Hepatocyte (in vitro differentiated cells): ENCODE results near the gene ATP6V1E1. TPM values are rescaled to one million over a fixed set of nuclear protein-coding genes. Genes with fewer than 3 reads are reported as not detected.

ENCODE experiments used
- DNase-seq: peaks from one replicate; pipeline ENCODE4 v3.0.0-alpha.2; 2016; ENCODE audit warnings: low spot score
- H2AFZ ChIP-seq: fragments of 200-600 bp; sonication (generic); 2 replicates; pipeline ENCODE4 v1.6.0; 2016; ENCODE audit warnings: antibody characterized with exemption, mild to moderate bottlenecking
- H3K27ac ChIP-seq: fragments of 200-600 bp; sonication (generic); 2 replicates; pipeline ENCODE4 v1.5.1; 2016; ENCODE audit warnings: mild to moderate bottlenecking
- H3K27me3 ChIP-seq: fragments of 200-600 bp; sonication (generic); 2 replicates; pipeline ENCODE4 v1.6.1; 2016
- H3K36me3 ChIP-seq: fragments of 200-600 bp; sonication (generic); replicated peaks from 2 replicates; pipeline ENCODE4 v1.5.1; 2016; ENCODE audit warnings: low read depth; ENCODE audit not compliant: insufficient read depth
- H3K4me1 ChIP-seq: fragments of 200-600 bp; sonication (generic); 2 replicates; pipeline ENCODE4 v1.5.1; 2016; ENCODE audit warnings: mild to moderate bottlenecking, moderate library complexity; ENCODE audit not compliant: insufficient read depth
- H3K4me2 ChIP-seq: fragments of 200-600 bp; sonication (generic); 2 replicates; pipeline ENCODE4 v1.6.0; 2016
- H3K4me3 ChIP-seq: fragments of 200-600 bp; sonication (generic); 2 replicates; pipeline ENCODE4 v1.5.1; 2016; ENCODE audit warnings: mild to moderate bottlenecking
- H3K79me2 ChIP-seq: fragments of 200-600 bp; sonication (generic); 2 replicates; pipeline ENCODE4 v1.6.0; 2017; ENCODE audit warnings: mild to moderate bottlenecking
- H3K9me2 ChIP-seq: fragments of 200-600 bp; sonication (generic); replicated peaks from 2 replicates; pipeline ENCODE4 v1.6.0; 2017; ENCODE audit warnings: mild to moderate bottlenecking; ENCODE audit not compliant: insufficient read depth
- H3K9me3 ChIP-seq: fragments of 200-600 bp; sonication (generic); 2 replicates; pipeline ENCODE4 v1.5.1; 2016; ENCODE audit warnings: low read depth, mild to moderate bottlenecking
- H4K20me1 ChIP-seq: fragments of 200-600 bp; sonication (generic); 2 replicates; pipeline ENCODE4 v1.6.0; 2016; ENCODE audit warnings: mild to moderate bottlenecking; ENCODE audit not compliant: insufficient read depth, poor library complexity, severe bottlenecking
- EZH2 ChIP-seq: fragments of 200-600 bp; sonication (generic); IDR thresholded peaks from 2 replicates; pipeline ENCODE4 v1.6.1; 2016; ENCODE audit warnings: antibody characterized with exemption, mild to moderate bottlenecking, borderline replicate concordance
- EZH2phosphoT487 ChIP-seq: fragments of 200-600 bp; sonication (generic); IDR thresholded peaks from one replicate; pipeline ENCODE4 v1.6.1; 2018; ENCODE audit warnings: antibody characterized with exemption, mild to moderate bottlenecking, low read depth, moderate library complexity; ENCODE audit not compliant: unreplicated experiment, severe bottlenecking
- WGBS: methylation state at CpG from one replicate; pipeline ENCODE4 v1.1.6; 2016; ENCODE audit warnings: low lambda C conversion rate; ENCODE audit errors: missing lambda C conversion rate; 5-methylcytosine and 5-hydroxymethylcytosine counted together
- polyA plus RNA-seq: library from polyadenylated mRNA; unstranded; fragments of >200 nt; fragmentation: Nextera tagmentation; extraction: Ambion mirVana; gene quantifications from 2 replicates; pipeline ENCODE4 v1.2.1, GENCODE V29; 2016
- total RNA-seq: library from RNA; depleted of rRNA; stranded (reverse); fragments of >200 nt; gene quantifications from 2 replicates; pipeline ENCODE4 v1.2.3, GENCODE V29; 2014
- TF ChIP-seq, protein P1 (sequence below): fragments of 200-600 bp; sonication (generic); IDR thresholded peaks from 2 replicates; pipeline ENCODE4 v1.5.1; 2016; ENCODE audit warnings: antibody characterized with exemption, mild to moderate bottlenecking; ENCODE audit not compliant: poor library complexity

The ATP6V1E1 gene
- total and polyA plus RNA-seq, 2 experiments from 2014 or later: 122 to 145 TPM

DNA sequence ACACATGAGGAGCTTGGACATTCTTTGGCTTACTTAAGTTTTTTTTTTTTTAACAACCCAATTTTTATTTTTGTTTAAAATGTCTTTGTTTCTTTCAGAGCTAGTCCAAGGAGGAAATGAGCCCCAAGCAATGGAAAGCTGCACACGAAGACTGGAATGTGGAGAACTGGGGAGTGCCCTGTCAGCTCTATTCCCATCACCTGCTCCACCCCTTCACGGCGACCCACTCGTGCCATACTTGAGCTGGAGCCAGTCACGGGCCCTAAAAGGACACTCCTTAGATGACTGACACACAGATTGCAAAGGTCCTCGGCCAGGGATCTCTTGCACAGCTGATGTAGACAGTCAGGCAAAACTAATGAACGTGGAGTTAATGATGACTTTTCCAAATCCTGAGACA lies 75.8 kb downstream of the ATP6V1E1 start:
- Histone ChIP-seq H3K4me3 (no peak overlapping the region), H3K9me2 (no peaks in the 10 kb centered on the region), H3K27me3 (no peaks in the 10 kb centered on the region), H3K4me2 (no peak overlapping the region), H3K4me1 (no peaks in the 10 kb centered on the region), H3K27ac (no peak overlapping the region), H2AFZ (no peak overlapping the region), H4K20me1 (no peaks in the 10 kb centered on the region), H3K79me2 (no peaks in the 10 kb centered on the region), H3K9me3 (no peaks in the 10 kb centered on the region), H3K36me3 (no peaks in the 10 kb centered on the region)
- TF ChIP-seq EZH2phosphoT487 (no peak), EZH2 (no peak)
- TF ChIP-seq, protein P1, sequence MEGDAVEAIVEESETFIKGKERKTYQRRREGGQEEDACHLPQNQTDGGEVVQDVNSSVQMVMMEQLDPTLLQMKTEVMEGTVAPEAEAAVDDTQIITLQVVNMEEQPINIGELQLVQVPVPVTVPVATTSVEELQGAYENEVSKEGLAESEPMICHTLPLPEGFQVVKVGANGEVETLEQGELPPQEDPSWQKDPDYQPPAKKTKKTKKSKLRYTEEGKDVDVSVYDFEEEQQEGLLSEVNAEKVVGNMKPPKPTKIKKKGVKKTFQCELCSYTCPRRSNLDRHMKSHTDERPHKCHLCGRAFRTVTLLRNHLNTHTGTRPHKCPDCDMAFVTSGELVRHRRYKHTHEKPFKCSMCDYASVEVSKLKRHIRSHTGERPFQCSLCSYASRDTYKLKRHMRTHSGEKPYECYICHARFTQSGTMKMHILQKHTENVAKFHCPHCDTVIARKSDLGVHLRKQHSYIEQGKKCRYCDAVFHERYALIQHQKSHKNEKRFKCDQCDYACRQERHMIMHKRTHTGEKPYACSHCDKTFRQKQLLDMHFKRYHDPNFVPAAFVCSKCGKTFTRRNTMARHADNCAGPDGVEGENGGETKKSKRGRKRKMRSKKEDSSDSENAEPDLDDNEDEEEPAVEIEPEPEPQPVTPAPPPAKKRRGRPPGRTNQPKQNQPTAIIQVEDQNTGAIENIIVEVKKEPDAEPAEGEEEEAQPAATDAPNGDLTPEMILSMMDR: no peak
- no peak for DNase-seq
- WGBS: 94% methylated on average over 7 of the region's 7 CpGs

- no peaks in the 10 kb centered on the region for H3K9me3 ChIP-seq
- H3K27me3 ChIP-seq: no peaks in the 10 kb centered on the region
- no peak overlapping the region for H2AFZ ChIP-seq
- no peak overlapping the region for H3K4me2 ChIP-seq
- 96% methylated on average over 5 of the region's 5 CpGs for WGBS
- no peaks in the 10 kb centered on the region for H3K79me2 ChIP-seq
- no peaks in the 10 kb centered on the region for H3K36me3 ChIP-seq
- H3K4me3 ChIP-seq: no peak overlapping the region
- no peaks in the 10 kb centered on the region for H3K4me1 ChIP-seq
- H3K9me2 ChIP-seq: no peaks in the 10 kb centered on the region
- no peaks in the 10 kb centered on the region for H4K20me1 ChIP-seq
- H3K27ac ChIP-seq: no peak overlapping the region
- no peak for DNase-seq
- TF ChIP-seq, protein P1: no peak
- TF ChIP-seq EZH2phosphoT487: no peak
Observed at GRCh38 chr22:17549655-17550054, 78.9 kb downstream of the ATP6V1E1 start.

GRCh38 chr22:17549183-17549582 lies 79.4 kb downstream of the ATP6V1E1 start:
- Histone ChIP-seq H3K9me3 (no peaks in the 10 kb centered on the region), H3K4me3 (no peak overlapping the region), H3K27me3 (no peaks in the 10 kb centered on the region), H4K20me1 (no peaks in the 10 kb centered on the region), H3K4me1 (no peaks in the 10 kb centered on the region), H3K9me2 (no peaks in the 10 kb centered on the region), H3K36me3 (no peaks in the 10 kb centered on the region), H3K27ac (no peak overlapping the region), H3K4me2 (no peak overlapping the region), H3K79me2 (no peaks in the 10 kb centered on the region), H2AFZ (no peak overlapping the region)
- TF ChIP-seq, protein P1: no peak
- TF ChIP-seq EZH2phosphoT487 (no peak), EZH2 (no peak)
- DNase-seq: no peak
- WGBS: 96% methylated on average over 10 of the region's 10 CpGs

- WGBS: 98% methylated on average over 5 of the region's 5 CpGs
- no peak for DNase-seq
- no peaks in the 10 kb centered on the region for H3K9me2 ChIP-seq
- no peaks in the 10 kb centered on the region for H3K79me2 ChIP-seq
- H2AFZ ChIP-seq: no peak overlapping the region
- no peaks in the 10 kb centered on the region for H3K9me3 ChIP-seq
- no peak overlapping the region for H3K4me2 ChIP-seq
- no peak overlapping the region for H3K27ac ChIP-seq
- H3K36me3 ChIP-seq: no peaks in the 10 kb centered on the region
- no peaks in the 10 kb centered on the region for H4K20me1 ChIP-seq
- H3K27me3 ChIP-seq: no peaks in the 10 kb centered on the region
- TF ChIP-seq EZH2: no peak
- TF ChIP-seq, protein P1: no peak
- no peak for TF ChIP-seq EZH2phosphoT487
- H3K4me1 ChIP-seq: no peaks in the 10 kb centered on the region
- no peak overlapping the region for H3K4me3 ChIP-seq
Observed at GRCh38 chr22:17548756-17549035, 79.9 kb downstream of the ATP6V1E1 start.
